HepG2 (cell line): ENCODE results near the gene CFAP99. TPM values are rescaled to one million over a fixed set of nuclear protein-coding genes. Genes with fewer than 3 reads are reported as not detected.
A peak's percentile ranks its signal among the peaks of the same experiment; 100 is the strongest.

Experiments
- AGO2 ChIP-seq: fragments of 200-400 bp; formaldehyde crosslinking; optimal IDR thresholded peaks from 2 replicates; pipeline ENCODE3; 2017; ENCODE audit warnings: mild to moderate bottlenecking, low read depth, low read length, moderate library complexity
- ATF1 ChIP-seq: IDR thresholded peaks from 2 replicates; pipeline ENCODE4 v1.6.1; 2016; ENCODE audit warnings: mild to moderate bottlenecking, control low read depth
- GLMP ChIP-seq: sonication (generic); formaldehyde crosslinking; IDR thresholded peaks from 2 replicates; pipeline ENCODE4 v1.9.0; 2021; ENCODE audit warnings: missing genetic modification reagents, mild to moderate bottlenecking, borderline replicate concordance
- KLF9 ChIP-seq: IDR thresholded peaks from 2 replicates; pipeline ENCODE4 v1.6.1; 2016; ENCODE audit warnings: low read depth
- TOE1 ChIP-seq: sonication (generic); formaldehyde crosslinking; IDR thresholded peaks from 2 replicates; pipeline ENCODE4 v1.4.0; 2020; ENCODE audit warnings: mild to moderate bottlenecking, missing genetic modification reagents
- UBTF ChIP-seq: sonication (generic); formaldehyde crosslinking; IDR thresholded peaks from 2 replicates; pipeline ENCODE4 v1.4.0; 2020; ENCODE audit warnings: mild to moderate bottlenecking, missing genetic modification reagents
- ZFP36L1 ChIP-seq: sonication (generic); formaldehyde crosslinking; IDR thresholded peaks from 2 replicates; pipeline ENCODE4 v1.8.0; 2022; ENCODE audit warnings: mild to moderate bottlenecking, missing genetic modification reagents, moderate library complexity
- ZNF20 ChIP-seq: sonication (generic); formaldehyde crosslinking; IDR thresholded peaks from 2 replicates; pipeline ENCODE4 v1.4.0; 2020; ENCODE audit warnings: mild to moderate bottlenecking, moderate library complexity, missing genetic modification reagents
- ZNF383 ChIP-seq: sonication (generic); formaldehyde crosslinking; IDR thresholded peaks from 2 replicates; pipeline ENCODE4 v1.4.0; 2020; ENCODE audit warnings: missing genetic modification reagents, mild to moderate bottlenecking, borderline replicate concordance
- ZNF563 ChIP-seq: sonication (generic); formaldehyde crosslinking; IDR thresholded peaks from 2 replicates; pipeline ENCODE4 v1.8.0; 2022; ENCODE audit warnings: mild to moderate bottlenecking, moderate library complexity, missing genetic modification reagents
- ZNF580 ChIP-seq: IDR thresholded peaks from 2 replicates; pipeline ENCODE4 v1.6.1; 2016; ENCODE audit warnings: low read depth, borderline replicate concordance
- ZNF660 ChIP-seq: sonication (generic); formaldehyde crosslinking; IDR thresholded peaks from 2 replicates; pipeline ENCODE4 v1.5.1; 2020; ENCODE audit warnings: mild to moderate bottlenecking, low read depth, missing genetic modification reagents, borderline replicate concordance
- ZNF891 ChIP-seq: sonication (generic); formaldehyde crosslinking; IDR thresholded peaks from 2 replicates; pipeline ENCODE4 v1.5.0; 2020; ENCODE audit warnings: mild to moderate bottlenecking, missing genetic modification reagents
- polyA plus RNA-seq, 8 experiments: library from polyadenylated mRNA; depleted of rRNA in 3 of 8; stranded (reverse) in 7 of 8; unstranded in 1 of 8; fragments of >200 nt; fragmentation: Illumina TruSeq in 4 of 8; extraction: Trizol in 4 of 8; gene quantifications; 2 replicates each; pipeline versions ENCODE4 v1.2.1 to v1.2.3, GENCODE V29; 2011 to 2016; ENCODE audit warnings: low read depth in 4 of 8, missing spikeins in 1 of 8, mixed read lengths in 1 of 8; ENCODE audit not compliant: insufficient read depth in 1 of 8
- total RNA-seq, 5 experiments: library from RNA; depleted of rRNA; stranded (reverse); fragments of >200 nt; fragmentation: Illumina TruSeq; extraction: Trizol; gene quantifications; 2 replicates each; pipeline ENCODE4 v1.2.3, GENCODE V29; 2016; ENCODE audit warnings: low read depth in 1 of 5
- TF ChIP-seq, protein P1 (sequence below): sonication (generic); formaldehyde crosslinking; IDR thresholded peaks from 2 replicates; pipeline ENCODE4 v1.5.1; 2020; ENCODE audit warnings: mild to moderate bottlenecking, missing genetic modification reagents, moderate library complexity
- TF ChIP-seq, protein P2 (sequence below): sonication (generic); formaldehyde crosslinking; IDR thresholded peaks from 2 replicates; pipeline ENCODE4 v1.5.0; 2020; ENCODE audit warnings: mild to moderate bottlenecking, missing genetic modification reagents
- TF ChIP-seq, protein P3 (sequence below): sonication (generic); formaldehyde crosslinking; conservative IDR thresholded peaks from 2 replicates; pipeline ENCODE4 v1.4.0; 2020; ENCODE audit warnings: missing genetic modification reagents

CFAP99 gene
- total and polyA plus RNA-seq, 2 of the 13 experiments (the other 11 are each of a cell fraction or from before 2014, with no cell fraction given): not detected

DNA sequence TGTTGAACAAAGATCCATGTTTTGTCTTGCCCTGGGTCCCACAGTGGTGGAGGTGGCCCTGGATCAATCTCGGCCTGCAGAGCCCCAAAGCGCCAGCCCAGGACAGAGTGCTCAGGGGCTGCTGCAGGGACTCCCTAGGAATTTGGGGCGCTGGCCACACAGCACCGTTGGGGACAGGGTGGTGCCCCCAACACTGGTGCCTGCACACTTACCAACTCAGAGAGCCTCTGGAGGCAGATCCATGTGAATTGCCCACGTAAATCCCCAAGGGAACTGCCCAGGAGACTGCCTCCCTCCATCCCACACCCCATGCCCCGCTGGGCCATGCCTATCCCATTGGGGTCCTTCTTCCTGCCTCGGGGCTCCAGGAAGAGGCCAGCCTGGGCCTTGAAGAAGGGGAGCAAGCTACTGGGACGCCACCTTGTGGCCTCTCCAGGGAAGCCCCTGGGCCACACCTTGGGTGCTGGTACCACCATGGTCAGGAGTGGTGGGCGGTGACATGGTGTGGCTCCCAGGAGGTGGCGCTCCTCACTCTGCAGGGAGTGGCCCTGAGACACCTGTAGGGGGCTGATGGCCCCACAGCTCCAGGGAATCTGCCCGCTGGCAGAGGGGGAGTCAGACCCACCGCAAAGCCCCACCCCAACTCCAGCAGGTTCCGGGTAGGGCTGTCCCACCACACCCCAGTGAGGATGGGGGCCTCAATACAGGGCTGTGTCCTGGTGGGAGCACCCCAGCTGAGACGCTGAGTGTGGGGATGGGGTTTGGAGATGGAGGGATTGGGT, 22.8 kb downstream of the CFAP99 start (continued):
- TF ChIP-seq ATF1 (CRISPR knock-in tag) (no peak), KLF9 (CRISPR knock-in tag) (0 out of 2 replicates have a peak, but pooled peaks have one; percentile 29), ZFP36L1 (CRISPR knock-in tag) (no peak), ZNF891 (CRISPR knock-in tag) (peak; percentile 73; the same call in 1 of the 2 replicates), GLMP (no peak), ZNF580 (CRISPR knock-in tag) (peak; percentile 42; the same call in 1 of the 2 replicates), ZNF383 (CRISPR knock-in tag) (no peak), UBTF (CRISPR knock-in tag) (peak; percentile 61), AGO2 (no peak), ZNF563 (no peak), TOE1 (CRISPR knock-in tag) (no peak), ZNF660 (no peak), ZNF20 (CRISPR knock-in tag) (no peak)
- TF ChIP-seq, protein P1, sequence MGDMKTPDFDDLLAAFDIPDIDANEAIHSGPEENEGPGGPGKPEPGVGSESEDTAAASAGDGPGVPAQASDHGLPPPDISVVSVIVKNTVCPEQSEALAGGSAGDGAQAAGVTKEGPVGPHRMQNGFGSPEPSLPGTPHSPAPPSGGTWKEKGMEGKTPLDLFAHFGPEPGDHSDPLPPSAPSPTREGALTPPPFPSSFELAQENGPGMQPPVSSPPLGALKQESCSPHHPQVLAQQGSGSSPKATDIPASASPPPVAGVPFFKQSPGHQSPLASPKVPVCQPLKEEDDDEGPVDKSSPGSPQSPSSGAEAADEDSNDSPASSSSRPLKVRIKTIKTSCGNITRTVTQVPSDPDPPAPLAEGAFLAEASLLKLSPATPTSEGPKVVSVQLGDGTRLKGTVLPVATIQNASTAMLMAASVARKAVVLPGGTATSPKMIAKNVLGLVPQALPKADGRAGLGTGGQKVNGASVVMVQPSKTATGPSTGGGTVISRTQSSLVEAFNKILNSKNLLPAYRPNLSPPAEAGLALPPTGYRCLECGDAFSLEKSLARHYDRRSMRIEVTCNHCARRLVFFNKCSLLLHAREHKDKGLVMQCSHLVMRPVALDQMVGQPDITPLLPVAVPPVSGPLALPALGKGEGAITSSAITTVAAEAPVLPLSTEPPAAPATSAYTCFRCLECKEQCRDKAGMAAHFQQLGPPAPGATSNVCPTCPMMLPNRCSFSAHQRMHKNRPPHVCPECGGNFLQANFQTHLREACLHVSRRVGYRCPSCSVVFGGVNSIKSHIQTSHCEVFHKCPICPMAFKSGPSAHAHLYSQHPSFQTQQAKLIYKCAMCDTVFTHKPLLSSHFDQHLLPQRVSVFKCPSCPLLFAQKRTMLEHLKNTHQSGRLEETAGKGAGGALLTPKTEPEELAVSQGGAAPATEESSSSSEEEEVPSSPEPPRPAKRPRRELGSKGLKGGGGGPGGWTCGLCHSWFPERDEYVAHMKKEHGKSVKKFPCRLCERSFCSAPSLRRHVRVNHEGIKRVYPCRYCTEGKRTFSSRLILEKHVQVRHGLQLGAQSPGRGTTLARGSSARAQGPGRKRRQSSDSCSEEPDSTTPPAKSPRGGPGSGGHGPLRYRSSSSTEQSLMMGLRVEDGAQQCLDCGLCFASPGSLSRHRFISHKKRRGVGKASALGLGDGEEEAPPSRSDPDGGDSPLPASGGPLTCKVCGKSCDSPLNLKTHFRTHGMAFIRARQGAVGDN (CRISPR knock-in tag): peak; percentile 69
- TF ChIP-seq, protein P2, sequence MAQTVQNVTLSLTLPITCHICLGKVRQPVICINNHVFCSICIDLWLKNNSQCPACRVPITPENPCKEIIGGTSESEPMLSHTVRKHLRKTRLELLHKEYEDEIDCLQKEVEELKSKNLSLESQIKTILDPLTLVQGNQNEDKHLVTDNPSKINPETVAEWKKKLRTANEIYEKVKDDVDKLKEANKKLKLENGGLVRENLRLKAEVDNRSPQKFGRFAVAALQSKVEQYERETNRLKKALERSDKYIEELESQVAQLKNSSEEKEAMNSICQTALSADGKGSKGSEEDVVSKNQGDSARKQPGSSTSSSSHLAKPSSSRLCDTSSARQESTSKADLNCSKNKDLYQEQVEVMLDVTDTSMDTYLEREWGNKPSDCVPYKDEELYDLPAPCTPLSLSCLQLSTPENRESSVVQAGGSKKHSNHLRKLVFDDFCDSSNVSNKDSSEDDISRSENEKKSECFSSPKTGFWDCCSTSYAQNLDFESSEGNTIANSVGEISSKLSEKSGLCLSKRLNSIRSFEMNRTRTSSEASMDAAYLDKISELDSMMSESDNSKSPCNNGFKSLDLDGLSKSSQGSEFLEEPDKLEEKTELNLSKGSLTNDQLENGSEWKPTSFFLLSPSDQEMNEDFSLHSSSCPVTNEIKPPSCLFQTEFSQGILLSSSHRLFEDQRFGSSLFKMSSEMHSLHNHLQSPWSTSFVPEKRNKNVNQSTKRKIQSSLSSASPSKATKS (CRISPR knock-in tag): no peak
- TF ChIP-seq, protein P3, sequence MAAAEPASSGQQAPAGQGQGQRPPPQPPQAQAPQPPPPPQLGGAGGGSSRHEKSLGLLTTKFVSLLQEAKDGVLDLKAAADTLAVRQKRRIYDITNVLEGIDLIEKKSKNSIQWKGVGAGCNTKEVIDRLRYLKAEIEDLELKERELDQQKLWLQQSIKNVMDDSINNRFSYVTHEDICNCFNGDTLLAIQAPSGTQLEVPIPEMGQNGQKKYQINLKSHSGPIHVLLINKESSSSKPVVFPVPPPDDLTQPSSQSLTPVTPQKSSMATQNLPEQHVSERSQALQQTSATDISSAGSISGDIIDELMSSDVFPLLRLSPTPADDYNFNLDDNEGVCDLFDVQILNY (CRISPR knock-in tag): no peak
